H1 (cell line): Measurements from ENCODE around the gene PCBP1. TPM values are rescaled to one million over a fixed set of nuclear protein-coding genes. Genes with fewer than 3 reads are reported as not detected.

Experiments used
- CTCF ChIA-PET: fragments of 300-600 bp; sonication (Branson Sonifier 250); formaldehyde crosslinking; loops from one replicate; lab custom pipeline; 2021; ENCODE audit not compliant: partially characterized antibody; lab: Charles Lee
- POLR2A ChIA-PET: fragments of 300-600 bp; sonication (Branson Sonifier 250); formaldehyde crosslinking; loops from one replicate; lab custom pipeline; 2021; ENCODE audit warnings: inconsistent platforms; ENCODE audit not compliant: partially characterized antibody; lab: Charles Lee
- DNase-seq, 2 experiments: peaks; one replicate each; pipeline versions ENCODE4 v3.0.0 to v3.0.0-alpha.2; 2010 to 2022; ENCODE audit warnings: low spot score in 2 of 2, low read depth in 1 of 2, mixed read lengths in 1 of 2
- FAIRE-seq: peaks from 2 replicates; lab custom pipeline; 2011; peaks lifted over from hg19 to GRCh38; lab: Jason Lieb, UNC
- H2AFZ ChIP-seq: 2 replicates; pipeline ENCODE4 v1.8.1; 2012; ENCODE audit warnings: low read length, inconsistent platforms
- H2AK5ac ChIP-seq: 2 replicates; pipeline ENCODE4 v1.6.1; 2013; ENCODE audit warnings: low read depth, low read length
- H2BK120ac ChIP-seq: replicated peaks from 2 replicates; pipeline ENCODE3; 2013; ENCODE audit warnings: low read depth, low read length, inconsistent platforms
- H2BK12ac ChIP-seq: 2 replicates; pipeline ENCODE4 v1.6.1; 2013; ENCODE audit warnings: low read depth, low read length
- H2BK15ac ChIP-seq: 2 replicates; pipeline ENCODE4 v1.6.1; 2013; ENCODE audit warnings: low read length
- H2BK20ac ChIP-seq: 2 replicates; pipeline ENCODE4 v1.6.1; 2013; ENCODE audit warnings: low read length
- H2BK5ac ChIP-seq: 2 replicates; pipeline ENCODE4 v1.6.1; 2013; ENCODE audit warnings: low read depth, low read length
- H3K14ac ChIP-seq: 2 replicates; pipeline ENCODE4 v1.6.1; 2013; ENCODE audit warnings: inconsistent platforms; ENCODE audit not compliant: insufficient read length
- H3K18ac ChIP-seq: 2 replicates; pipeline ENCODE4 v1.6.1; 2013; ENCODE audit warnings: low read length; ENCODE audit errors: extremely low read depth
- H3K23ac ChIP-seq: 2 replicates; pipeline ENCODE4 v1.6.1; 2013; ENCODE audit warnings: inconsistent platforms; ENCODE audit not compliant: insufficient read length
- H3K23me2 ChIP-seq: 2 replicates; pipeline ENCODE4 v1.6.1; 2013; ENCODE audit warnings: low read depth, low read length
- H3K27ac ChIP-seq: 2 replicates; pipeline ENCODE4 v1.6.1; 2011; ENCODE audit warnings: low read depth, low read length, inconsistent platforms
- H3K27me3 ChIP-seq, 4 experiments: replicated peaks in 1 of 4; 1 replicate in 1 of 4; 2 replicates in 3 of 4; pipeline versions ENCODE4 v1.6.1 to v1.8.1; 2011 to 2013; ENCODE audit warnings: low read length in 3 of 4, mild to moderate bottlenecking in 3 of 4, inconsistent platforms in 2 of 4, mixed read lengths in 2 of 4, moderate library complexity in 1 of 4; ENCODE audit not compliant: control insufficient read depth in 3 of 4, insufficient read depth in 3 of 4; ENCODE audit errors: extremely low read depth in 1 of 4
- H3K36me3 ChIP-seq, 4 experiments: 2 replicates each; pipeline versions ENCODE4 v1.6.1 to v1.8.1; 2011 to 2013; ENCODE audit warnings: mild to moderate bottlenecking in 4 of 4, low read length in 3 of 4, moderate library complexity in 2 of 4, control low read depth in 1 of 4, inconsistent platforms in 1 of 4; ENCODE audit not compliant: insufficient read depth in 4 of 4, control insufficient read depth in 2 of 4
- H3K4ac ChIP-seq: replicated peaks from 2 replicates; pipeline ENCODE3; 2013; ENCODE audit warnings: low read length, low read depth, mixed read lengths, inconsistent platforms; ENCODE audit not compliant: insufficient read length
- H3K4me1 ChIP-seq, 4 experiments: replicated peaks in 1 of 4; 1 replicate in 1 of 4; 2 replicates in 3 of 4; pipeline versions ENCODE4 v1.6.1 to v1.8.1; 2011 to 2013; ENCODE audit warnings: low read length in 3 of 4, inconsistent platforms in 2 of 4, mixed read lengths in 1 of 4; ENCODE audit not compliant: insufficient read depth in 4 of 4, control insufficient read depth in 3 of 4
- H3K4me2 ChIP-seq, 2 experiments: 2 replicates each; pipeline versions ENCODE4 v1.6.1 to v1.8.1; 2011 to 2013; ENCODE audit warnings: low read depth in 2 of 2, low read length in 2 of 2, control low read depth in 1 of 2, inconsistent platforms in 1 of 2, mild to moderate bottlenecking in 1 of 2; ENCODE audit not compliant: insufficient read depth in 1 of 2
- H3K4me3 ChIP-seq, 4 experiments: fragments of 200-600, 300-600 bp in 1 of 4; sonication (generic), shearing (Covaris generic), sonication (Bioruptor Twin) in 1 of 4; 2 replicates each; pipeline versions ENCODE4 v1.5.1 to v1.8.1; 2011 to 2016; ENCODE audit warnings: low read length in 4 of 4, low read depth in 3 of 4, control low read depth in 2 of 4, inconsistent platforms in 2 of 4, mild to moderate bottlenecking in 2 of 4, mixed read lengths in 1 of 4, moderate library complexity in 1 of 4; ENCODE audit not compliant: insufficient read depth in 2 of 4; ENCODE audit errors: extremely low read depth in 1 of 4
- H3K56ac ChIP-seq: replicated peaks from 2 replicates; pipeline ENCODE3; 2013; ENCODE audit warnings: low read depth, mild to moderate bottlenecking, mixed read lengths, low read length, inconsistent platforms; ENCODE audit not compliant: insufficient read length
- H3K79me1 ChIP-seq: 2 replicates; pipeline ENCODE4 v1.6.1; 2013; ENCODE audit warnings: low read depth, low read length, control low read depth
- H3K79me2 ChIP-seq, 2 experiments: 2 replicates each; pipeline versions ENCODE4 v1.6.1 to v1.8.1; 2012 to 2013; ENCODE audit warnings: low read length in 2 of 2, mild to moderate bottlenecking in 2 of 2, inconsistent platforms in 1 of 2; ENCODE audit not compliant: insufficient read depth in 2 of 2, control insufficient read depth in 1 of 2
- H3K9ac ChIP-seq, 4 experiments: replicated peaks in 1 of 4; 1 replicate in 1 of 4; 2 replicates in 3 of 4; pipeline versions ENCODE4 v1.6.1 to v1.8.1; 2011 to 2013; ENCODE audit warnings: low read depth in 3 of 4, low read length in 3 of 4, control low read depth in 2 of 4, mild to moderate bottlenecking in 2 of 4, moderate library complexity in 2 of 4, inconsistent platforms in 1 of 4; ENCODE audit errors: extremely low read depth in 1 of 4
- H3K9me3 ChIP-seq, 2 experiments: 2 replicates each; pipeline versions ENCODE4 v1.6.1 to v1.8.1; 2012 to 2013; ENCODE audit warnings: mild to moderate bottlenecking in 2 of 2, moderate library complexity in 2 of 2, control low read depth in 1 of 2, inconsistent platforms in 1 of 2, low read depth in 1 of 2, low read length in 1 of 2, mixed read lengths in 1 of 2; ENCODE audit not compliant: insufficient read depth in 2 of 2
- H4K20me1 ChIP-seq, 2 experiments: replicated peaks in 1 of 2; 2 replicates each; pipeline versions ENCODE3 to v1.8.1; 2011 to 2013; ENCODE audit warnings: inconsistent platforms in 2 of 2, low read length in 2 of 2, mild to moderate bottlenecking in 1 of 2; ENCODE audit not compliant: insufficient read depth in 2 of 2, control insufficient read depth in 1 of 2
- H4K5ac ChIP-seq: 2 replicates; pipeline ENCODE4 v1.6.1; 2013; ENCODE audit warnings: low read length, low read depth, mixed read lengths, inconsistent platforms; ENCODE audit not compliant: insufficient read length
- H4K8ac ChIP-seq: 2 replicates; pipeline ENCODE4 v1.8.0; 2013; ENCODE audit warnings: mild to moderate bottlenecking, moderate library complexity, low read length, inconsistent platforms; ENCODE audit not compliant: insufficient read depth; ENCODE audit errors: extremely low read depth
- H4K91ac ChIP-seq: replicated peaks from 2 replicates; pipeline ENCODE3; 2013; ENCODE audit warnings: low read length, mixed read lengths, inconsistent platforms; ENCODE audit not compliant: insufficient read length
- BRCA1 ChIP-seq: IDR thresholded peaks from 2 replicates; pipeline ENCODE4 v1.6.1; 2012; ENCODE audit warnings: low read depth, low read length, improper control_type of control experiment
- CBX8 ChIP-seq: fragments of 300-800, 300-1000 bp; sonication (generic); IDR thresholded peaks from 2 replicates; pipeline ENCODE4 v1.7.1; 2016; ENCODE audit warnings: low read depth, low read length, borderline replicate concordance
- NANOG ChIP-seq: IDR thresholded peaks from 2 replicates; pipeline ENCODE4 v1.6.1; 2011; ENCODE audit warnings: low read length, low read depth, mild to moderate bottlenecking, inconsistent platforms; ENCODE audit not compliant: insufficient read depth, poor library complexity, severe bottlenecking
- RBBP5 ChIP-seq: IDR thresholded peaks from 2 replicates; pipeline ENCODE4 v1.7.1; 2012; ENCODE audit warnings: low read depth, mild to moderate bottlenecking, inconsistent platforms, low read length, moderate library complexity, borderline replicate concordance
- SIRT6 ChIP-seq: IDR thresholded peaks from one replicate; pipeline ENCODE4 v1.7.1; 2012; ENCODE audit warnings: low read length, inconsistent platforms
- WGBS, 2 experiments: shearing (Covaris generic) in 1 of 2; methylation state at CpG; one replicate each; pipeline versions ENCODE4 v1.1.6 to v1.1.7; 2013 to 2015; ENCODE audit warnings: low lambda C conversion rate in 2 of 2, mixed read lengths in 2 of 2, inconsistent platforms in 1 of 2, low coverage in 1 of 2, missing lambda C conversion rate in 1 of 2; ENCODE audit not compliant: insufficient replicate concordance in 2 of 2, insufficient coverage in 1 of 2, insufficient read length in 1 of 2; ENCODE audit errors: extremely low coverage in 1 of 2, missing lambda C conversion rate in 1 of 2; 5-methylcytosine and 5-hydroxymethylcytosine counted together
- polyA plus RNA-seq, 7 experiments: library from polyadenylated mRNA; depleted of rRNA in 3 of 7; stranded (reverse) in 5 of 7; unstranded in 2 of 7; fragments of >200 nt in 5 of 7; fragments of 200-250 nt in 2 of 7; gene quantifications; 1 replicate in 5 of 7; 2 replicates in 1 of 7; 4 replicates in 1 of 7; pipeline versions ENCODE4 v1.2.1 to v1.2.3, GENCODE V29; 2011 to 2013; ENCODE audit warnings: missing spikeins in 2 of 7, mixed read lengths in 2 of 7
- total RNA-seq: library from RNA; stranded (reverse); fragmentation: NEBNext Ultra II Directional; extraction: Animal tissue kit (Norgen Biotek cat#: 25700); gene quantifications from 2 replicates; pipeline ENCODE4 v1.2.1, GENCODE V29; 2021

The PCBP1 gene
- total and polyA plus RNA-seq, 2 of the 8 experiments (the other 6 are each of a cell fraction or from before 2014, with no cell fraction given) = 279 to 493 TPM

GRCh38 chr2:70125498-70125898 is 38.2 kb downstream of the PCBP1 start:
- no peak overlapping the region for H2BK15ac ChIP-seq
- FAIRE-seq (no peak), DNase-seq (no peak)
- peak overlapping the region; percentile 70 to 74 for H3K4me2 ChIP-seq
- H4K8ac ChIP-seq = no peak overlapping the region
- H3K27ac ChIP-seq = peak overlapping the region; percentile 97; the same call in 1 of the 2 replicates
- H3K4me1 ChIP-seq = peaks cover 7 to 18% (median 10%) of the 10 kb centered on the region in 4 experiments
- peak overlapping the region in 3 of 4 experiments; percentile 97 to 98 (median 98); a peak in 5 of 7 replicates for H3K9ac ChIP-seq
- no peak overlapping the region for H2AFZ ChIP-seq
- POLR2A ChIA-PET = interaction anchor here (0.9 to 51.3 kb wide), 11 partner anchors 15 to 212 kb away, joined by 3 to 1553 read pairs (median 7); partner anchors contain the start of genes C2orf42, MXD1, PCBP1 and PCYOX1
- no peaks in the 10 kb centered on the region for H3K36me3 ChIP-seq
- H3K23me2 ChIP-seq = peaks cover 10% of the 10 kb centered on the region; the same call in 1 of the 2 replicates
- no peak overlapping the region for H3K56ac ChIP-seq
- H2AK5ac ChIP-seq = no peak overlapping the region
- CTCF ChIA-PET = interaction anchor here (0.8 to 5.7 kb wide), 5 partner anchors 14 to 214 kb away, joined by 3 to 42 read pairs (median 5); no protein-coding TSS in a partner anchor
- peak overlapping the region; percentile 52 to 89 (median 74); a peak in 7 of 8 replicates for H3K4me3 ChIP-seq
- 78% methylated on average over 13 of the region's 13 CpGs; no CpG with 5 or more reads in 1 of the 2 experiments for WGBS, 2 experiments
- H2BK20ac ChIP-seq = no peak overlapping the region
- no peak overlapping the region for H3K14ac ChIP-seq
- no peak overlapping the region for H2BK120ac ChIP-seq
- H4K20me1 ChIP-seq = no peaks in the 10 kb centered on the region
- no peaks in the 10 kb centered on the region for H3K79me2 ChIP-seq
- no peak overlapping the region for H3K4ac ChIP-seq
- 0 out of 2 replicates have a peak overlapping the region, but pooled peaks have one; percentile 3 for H3K18ac ChIP-seq
- H3K79me1 ChIP-seq = no peaks in the 10 kb centered on the region
- peak overlapping the region; percentile 7 for H4K91ac ChIP-seq
- H3K27me3 ChIP-seq = no peaks in the 10 kb centered on the region; a peak in 1 of 7 replicates
- no peak overlapping the region for H3K23ac ChIP-seq
- no peaks in the 10 kb centered on the region for H3K9me3 ChIP-seq
- H2BK5ac ChIP-seq = peak overlapping the region; percentile 98; the same call in 1 of the 2 replicates
- H4K5ac ChIP-seq = peak overlapping the region; percentile 45
- peak overlapping the region; percentile 69; the same call in 1 of the 2 replicates for H2BK12ac ChIP-seq
- TF ChIP-seq CBX8 (no peak), SIRT6 (no peak), NANOG (no peak), BRCA1 (no peak), RBBP5 (no peak)
